Activated T-cell treated with anti-CD3 and anti-CD28 coated beads for 1 hour (primary cell): Measurements from ENCODE around the gene RPTOR.
"Not testable (repeated sequence)": the region's sequence is repeated elsewhere in the genome, so short reads cannot be mapped to it uniquely, and the experiment has no call there.

Source experiments
- DNase-seq: peaks from one replicate; pipeline ENCODE4 v3.0.0-alpha.2; 2020; ENCODE audit warnings: low read depth

The RPTOR gene

DNA sequence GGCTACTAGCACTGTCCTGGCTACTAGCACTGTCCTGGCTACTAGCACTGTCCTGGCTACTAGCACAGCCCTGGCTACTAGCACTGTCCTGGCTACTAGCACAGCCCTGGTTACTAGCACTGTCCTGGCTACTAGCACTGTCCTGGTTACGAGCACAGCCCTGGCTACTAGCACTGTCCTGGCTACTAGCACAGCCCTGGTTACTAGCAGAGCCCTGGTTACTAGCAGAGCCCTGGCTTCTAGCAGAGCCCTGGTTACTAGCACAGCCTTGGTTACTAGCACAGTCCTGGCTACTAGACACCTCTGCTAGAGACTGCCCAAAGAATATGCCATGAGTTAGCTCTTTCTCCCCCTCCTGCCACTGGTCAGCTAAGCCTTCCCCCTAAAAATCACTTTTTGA lies 200.1 kb downstream of the RPTOR start:
- not testable (repeated sequence) for DNase-seq

DNA sequence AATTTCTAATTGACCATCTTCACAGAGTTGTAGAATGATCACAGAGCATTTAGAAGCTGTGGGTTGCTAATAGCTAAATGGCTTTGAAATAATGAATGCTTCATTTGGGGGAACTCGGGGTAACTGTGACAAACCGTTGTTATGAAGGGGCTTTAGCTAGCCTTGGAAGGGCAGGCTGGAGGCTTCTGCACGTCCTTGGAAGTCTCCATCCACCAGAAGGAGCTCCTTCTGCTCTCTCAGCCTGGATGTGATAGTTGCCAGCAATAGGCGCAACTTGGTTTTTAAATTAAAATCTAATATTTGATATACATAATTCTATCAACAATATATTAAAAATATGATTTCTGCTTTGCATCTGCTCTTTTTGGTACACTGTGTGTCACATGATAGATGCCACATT lies 200.5 kb downstream of the RPTOR start:
- no peak for DNase-seq

DNA sequence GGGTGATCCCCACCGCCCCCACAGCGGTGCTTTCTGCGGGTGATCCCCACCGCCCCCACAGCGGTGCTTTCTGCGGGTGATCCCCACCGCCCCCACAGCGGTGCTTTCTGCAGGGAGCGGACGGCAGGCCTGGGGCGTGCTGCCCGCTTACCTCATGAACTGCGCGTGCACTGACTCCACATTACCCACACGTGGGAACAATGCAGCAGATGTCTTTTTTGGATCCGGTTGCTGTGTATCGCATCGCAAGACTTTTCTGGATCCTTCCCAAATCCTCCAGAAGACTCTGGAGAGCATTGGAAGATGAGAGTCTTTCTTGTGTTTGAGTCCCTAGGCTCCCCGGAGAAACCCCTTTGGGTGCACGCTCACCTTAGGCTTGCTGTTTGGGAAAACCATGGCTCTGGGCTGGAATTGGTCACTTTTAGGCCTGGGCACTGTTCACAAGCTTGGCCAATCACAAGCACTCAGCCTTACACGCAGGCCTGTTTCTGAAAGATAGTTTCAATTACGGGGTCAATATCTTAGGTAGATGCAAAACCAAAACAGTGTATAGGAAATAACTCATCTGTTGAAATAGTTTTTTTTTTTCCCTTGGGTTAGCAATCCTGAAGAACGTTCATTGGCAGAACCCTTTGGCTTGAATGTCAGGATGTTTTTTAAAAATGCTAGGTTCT lies 201.8 kb downstream of the RPTOR start:
- DNase-seq, result no peak

DNA sequence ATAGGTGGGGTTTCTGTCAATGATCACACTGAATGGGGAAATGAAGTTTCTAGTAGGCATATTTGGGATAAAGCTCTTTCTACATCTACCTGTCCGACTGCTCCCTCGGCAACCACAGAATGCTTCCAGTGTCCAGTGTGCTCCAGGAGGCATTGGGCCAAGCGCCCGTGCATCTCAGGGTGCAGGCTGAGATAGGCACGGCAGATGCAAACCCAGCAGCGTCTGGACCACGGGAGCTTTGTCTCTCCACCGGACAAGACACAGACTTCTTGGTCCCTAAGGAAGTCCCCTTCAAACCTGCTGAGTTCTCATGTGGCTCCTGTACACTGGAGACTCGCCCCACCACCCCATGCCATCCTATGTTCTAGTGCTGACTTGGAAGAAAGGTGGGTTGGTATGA lies 202.8 kb downstream of the RPTOR start:
- DNase-seq, result no peak

DNA sequence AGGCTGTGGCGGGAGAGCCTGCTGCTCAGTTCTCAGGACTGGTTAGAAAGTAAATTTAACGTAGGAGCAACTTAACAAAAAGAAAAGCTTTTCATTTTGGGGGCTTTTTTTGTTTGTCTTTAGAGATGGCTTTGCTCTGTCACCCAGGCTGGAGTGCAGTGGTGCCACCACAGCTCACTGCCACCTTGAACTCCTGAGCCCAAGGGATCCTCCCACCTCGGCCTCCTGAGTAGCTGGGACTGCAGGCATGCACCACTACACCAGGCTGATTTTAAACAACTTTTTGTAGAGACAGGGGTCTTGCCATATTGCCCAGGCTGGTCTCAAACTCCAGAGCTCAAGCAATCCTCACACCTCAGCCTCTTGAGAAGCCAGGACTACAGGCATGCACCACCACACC lies 205.0 kb downstream of the RPTOR start:
- no peak for DNase-seq

DNA sequence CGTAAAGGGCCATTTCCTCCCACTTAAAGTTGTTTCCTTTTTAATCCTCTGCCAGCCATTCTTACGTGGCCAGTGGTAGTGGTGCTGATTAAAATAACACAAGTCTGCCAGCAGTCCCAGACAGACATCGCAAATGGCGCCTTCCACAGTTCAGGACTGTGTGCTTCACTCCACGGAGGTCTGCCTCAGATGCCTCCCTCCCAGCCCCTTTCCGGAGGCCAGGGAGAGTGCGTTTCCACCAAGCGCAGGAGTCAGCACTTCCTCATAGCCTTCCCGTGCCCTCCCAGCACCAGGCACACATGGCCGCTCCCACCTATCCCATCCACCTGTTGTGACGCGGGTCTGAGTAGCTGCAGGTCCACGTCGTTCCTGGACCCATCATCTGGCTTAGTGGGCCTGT lies 205.6 kb downstream of the RPTOR start:
- no peak for DNase-seq

DNA sequence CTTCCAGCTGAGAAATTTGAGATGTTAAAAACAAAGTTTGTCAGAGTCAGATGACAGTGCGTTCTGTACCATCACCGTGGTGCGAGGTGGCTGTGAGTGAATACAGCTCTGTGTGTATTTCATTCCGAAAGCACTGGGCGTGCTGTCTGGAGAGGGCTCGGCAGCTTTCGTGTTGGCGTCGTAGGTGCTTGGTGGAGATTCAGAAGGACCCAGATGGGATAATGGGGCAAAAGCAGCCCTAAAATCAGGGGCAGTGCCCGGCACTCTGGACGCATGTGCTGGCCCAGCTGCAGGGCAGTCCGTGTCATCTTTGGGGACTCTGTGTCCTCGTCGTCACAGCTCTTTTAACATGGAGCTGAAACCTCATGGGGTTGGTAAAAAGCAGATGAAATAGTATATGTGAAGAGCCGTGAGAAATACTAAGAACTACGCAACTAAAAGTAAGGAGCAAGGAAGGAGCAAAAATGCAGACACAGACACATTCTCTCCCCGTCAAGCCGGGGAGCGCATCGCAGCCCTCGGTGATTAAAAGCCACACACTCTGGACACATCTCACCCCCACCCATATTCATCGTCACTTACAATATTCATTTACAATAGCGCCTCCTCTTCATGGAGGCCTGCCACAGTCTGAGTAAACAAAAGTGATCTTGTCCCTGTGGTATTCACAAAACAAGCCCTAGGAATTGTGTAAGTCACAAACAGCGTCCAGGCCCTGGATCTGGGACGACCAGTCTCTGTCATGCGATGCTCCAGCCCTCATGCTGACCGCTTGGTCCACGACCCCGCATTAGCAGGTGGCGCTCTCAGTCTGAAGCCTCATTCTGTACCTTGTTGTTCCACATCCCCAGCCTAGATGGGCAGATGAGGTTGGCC lies 206.7 kb downstream of the RPTOR start:
- no peak for DNase-seq

DNA sequence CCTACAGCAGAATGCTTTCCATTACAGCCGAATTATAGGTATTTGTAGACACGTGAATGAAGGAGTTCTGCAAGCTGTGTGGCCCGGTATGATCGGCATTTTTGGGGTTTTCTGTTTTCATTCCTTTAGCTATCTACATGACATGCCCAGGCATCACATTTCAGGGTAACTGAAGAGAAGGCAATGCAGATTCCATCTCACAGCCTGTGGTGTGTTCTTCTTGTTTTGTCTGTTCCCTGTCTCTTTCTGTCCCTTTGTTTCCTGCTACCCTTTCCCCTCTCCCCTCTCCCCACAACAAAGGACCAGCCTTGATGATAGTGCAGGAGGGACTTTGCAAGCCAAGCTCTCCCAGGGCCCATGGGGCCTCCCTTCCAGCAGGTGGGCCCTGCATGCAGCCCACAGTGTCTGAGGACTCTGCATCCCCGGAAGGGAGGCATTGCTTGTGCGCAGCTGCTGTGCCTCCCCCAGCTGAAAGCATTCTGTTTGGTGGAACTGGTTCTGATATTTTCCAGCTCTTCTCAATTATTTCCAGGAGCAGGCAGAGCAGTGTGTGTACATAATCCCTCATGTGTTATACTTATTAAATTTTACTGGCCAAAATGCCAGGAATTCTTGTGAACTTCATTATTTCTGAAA lies 207.4 kb downstream of the RPTOR start:
- DNase-seq, result no peak

DNA sequence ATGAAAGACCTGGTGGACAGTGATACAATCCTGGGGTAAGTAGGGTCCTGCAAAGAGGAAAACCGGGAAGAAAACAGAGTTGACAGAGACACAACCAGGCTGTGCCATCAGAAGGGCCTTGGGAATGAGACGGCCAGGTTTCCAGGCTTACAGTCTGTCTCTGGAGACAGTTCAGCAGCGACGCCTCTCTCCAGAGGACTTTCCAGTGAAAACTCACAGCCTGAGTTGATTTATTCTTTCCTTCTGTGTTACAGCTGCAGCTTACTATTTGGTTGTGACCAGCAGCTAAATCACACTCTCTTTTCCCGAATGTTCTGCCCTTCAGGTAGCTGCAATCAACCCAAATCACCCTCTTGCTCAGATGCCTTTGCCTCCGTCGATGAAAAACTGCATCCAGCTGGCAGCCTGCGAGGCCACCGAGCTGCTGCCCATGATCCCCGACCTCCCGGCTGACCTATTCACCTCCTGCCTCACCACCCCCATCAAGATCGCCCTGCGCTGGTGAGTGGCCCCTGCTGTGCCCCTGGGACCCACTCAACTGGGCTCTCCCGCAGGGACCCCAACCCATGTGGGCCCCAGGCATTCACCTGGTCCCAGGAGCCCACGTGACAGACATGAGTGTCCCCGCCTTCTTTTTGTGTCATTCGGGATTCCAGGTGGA lies 209.2 kb downstream of the RPTOR start:
- DNase-seq, result no peak

DNA sequence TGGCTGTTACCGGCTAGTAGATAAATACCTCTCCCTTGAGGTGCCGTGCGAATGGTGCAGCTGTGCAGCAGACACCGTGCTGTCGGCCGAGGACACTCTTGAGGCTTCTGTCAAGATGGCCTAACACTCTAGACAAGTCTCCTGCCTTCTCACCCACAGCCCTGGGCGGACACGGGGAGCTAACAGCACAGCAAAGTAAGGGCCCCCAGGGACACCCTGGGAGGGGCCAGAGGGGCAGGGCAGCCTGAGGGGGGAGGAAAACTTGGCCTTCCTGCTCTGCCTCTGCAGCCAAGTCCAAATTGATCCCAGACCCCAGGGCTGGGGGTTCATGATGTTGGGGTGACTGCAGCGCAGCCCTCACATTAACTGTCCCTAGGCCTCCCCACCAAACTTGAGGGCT lies 210.2 kb downstream of the RPTOR start:
- no peak for DNase-seq

DNA sequence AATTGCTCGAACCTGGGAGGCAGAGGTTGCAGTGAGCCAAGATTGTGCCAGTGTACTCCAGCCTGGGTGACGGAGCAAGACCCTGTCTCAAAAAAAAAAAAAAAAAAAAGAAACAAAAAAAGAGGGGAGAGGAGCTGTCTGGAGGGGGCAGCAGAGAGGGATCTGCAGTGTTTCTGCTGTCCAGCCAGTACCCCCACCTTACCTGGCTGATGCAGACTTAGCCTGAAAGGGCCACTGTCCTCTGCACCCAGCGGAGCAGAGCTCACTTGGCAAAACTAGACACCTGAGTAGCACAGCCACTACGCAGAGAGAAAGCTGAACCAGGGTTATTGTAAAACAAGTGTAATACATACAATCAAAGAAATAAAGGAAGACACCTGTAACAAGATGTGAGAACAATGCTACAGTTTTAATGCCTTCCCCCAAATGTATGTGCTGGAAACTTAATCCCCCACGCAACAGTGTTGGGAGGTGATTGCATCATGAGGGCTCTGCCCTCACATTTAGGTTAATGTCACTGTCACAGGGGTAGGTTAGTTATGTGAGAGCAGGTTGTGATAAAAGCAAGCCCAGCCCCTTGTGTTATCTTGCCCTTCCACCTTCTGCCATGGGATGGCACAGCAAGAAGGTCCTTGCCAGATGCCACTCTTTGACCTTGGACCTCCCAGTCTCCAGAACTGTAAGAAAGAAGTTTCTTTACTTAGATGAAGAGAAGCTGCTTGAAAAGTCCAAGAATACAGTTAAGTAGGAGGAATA lies 211.2 kb downstream of the RPTOR start:
- no peak for DNase-seq

DNA sequence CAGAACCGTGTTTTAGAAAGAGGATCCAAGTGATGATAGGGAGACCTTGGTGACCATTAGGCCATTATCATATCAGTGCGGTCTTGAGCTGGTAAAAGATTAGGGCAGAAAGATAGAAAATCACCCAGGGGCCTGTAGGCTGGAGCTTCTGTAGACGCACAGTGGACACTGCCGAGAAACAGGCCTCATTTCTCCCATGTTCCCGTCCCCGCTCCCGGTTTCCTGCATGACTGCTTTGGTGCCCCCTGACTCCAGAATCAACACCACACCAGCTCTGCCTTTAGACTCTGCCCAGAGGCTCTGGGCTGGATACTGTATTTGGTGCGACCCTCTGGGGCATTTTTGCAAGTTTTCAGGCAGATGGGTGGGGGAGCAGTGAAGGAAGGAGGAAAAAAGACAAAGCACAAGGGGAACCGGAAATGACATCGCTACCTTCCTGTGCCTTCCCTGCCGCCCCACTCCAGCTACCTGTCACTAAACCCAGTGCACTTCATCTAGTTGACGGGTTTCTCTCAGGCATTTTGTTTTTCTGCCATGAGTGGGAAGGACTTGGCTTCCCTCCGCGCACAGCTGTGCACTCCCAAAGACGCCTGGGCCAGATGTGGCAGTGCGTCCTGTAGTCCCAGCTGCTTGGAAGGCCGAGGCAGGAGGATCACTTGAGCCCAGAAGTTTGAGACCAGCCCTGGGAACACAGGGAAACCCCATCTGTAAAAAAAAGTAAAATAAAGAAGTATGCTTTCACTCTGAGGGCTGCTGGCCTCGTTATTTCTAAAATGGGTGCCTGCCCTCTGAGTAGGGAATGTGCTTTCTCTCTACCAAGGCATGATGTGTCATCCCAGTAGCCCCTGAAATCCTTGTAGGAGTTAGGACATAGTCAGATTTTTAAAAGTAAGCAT lies 214.1 kb downstream of the RPTOR start:
- no peak for DNase-seq

DNA sequence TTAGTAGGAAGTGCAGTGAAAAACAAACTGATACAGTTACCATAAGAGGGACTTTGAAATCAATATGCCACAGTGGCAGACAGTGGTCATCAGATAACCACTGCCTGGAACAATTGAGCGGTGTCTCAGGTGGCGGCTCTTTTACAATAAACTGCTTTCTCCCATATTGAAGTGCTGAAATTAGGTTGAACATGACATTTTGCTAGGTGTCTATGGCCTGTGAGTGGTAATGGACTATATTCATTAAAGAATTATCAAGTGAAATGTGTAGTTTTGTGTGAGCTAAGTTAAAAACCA lies 214.7 kb downstream of the RPTOR start:
- DNase-seq, result no peak

DNA sequence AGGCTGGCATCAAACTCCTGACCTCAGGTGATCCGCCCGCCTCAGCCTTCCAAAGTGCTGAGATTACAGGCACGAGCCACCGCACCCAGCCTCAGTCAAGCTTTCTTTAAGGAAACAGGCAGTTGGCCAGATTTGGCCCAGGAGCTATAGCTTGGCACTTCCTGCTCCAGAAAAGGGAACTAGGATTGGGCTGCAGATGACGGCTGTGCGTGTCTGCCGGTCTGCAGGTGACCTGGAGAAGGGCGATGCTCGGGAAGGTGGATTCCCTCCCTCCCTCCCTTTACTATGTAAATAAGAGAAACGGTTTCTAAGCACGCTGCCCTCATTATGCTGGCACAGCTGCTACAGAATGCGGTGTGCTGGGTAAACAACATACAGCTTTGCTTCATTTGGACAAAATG lies 215.9 kb downstream of the RPTOR start:
- no peak for DNase-seq

DNA sequence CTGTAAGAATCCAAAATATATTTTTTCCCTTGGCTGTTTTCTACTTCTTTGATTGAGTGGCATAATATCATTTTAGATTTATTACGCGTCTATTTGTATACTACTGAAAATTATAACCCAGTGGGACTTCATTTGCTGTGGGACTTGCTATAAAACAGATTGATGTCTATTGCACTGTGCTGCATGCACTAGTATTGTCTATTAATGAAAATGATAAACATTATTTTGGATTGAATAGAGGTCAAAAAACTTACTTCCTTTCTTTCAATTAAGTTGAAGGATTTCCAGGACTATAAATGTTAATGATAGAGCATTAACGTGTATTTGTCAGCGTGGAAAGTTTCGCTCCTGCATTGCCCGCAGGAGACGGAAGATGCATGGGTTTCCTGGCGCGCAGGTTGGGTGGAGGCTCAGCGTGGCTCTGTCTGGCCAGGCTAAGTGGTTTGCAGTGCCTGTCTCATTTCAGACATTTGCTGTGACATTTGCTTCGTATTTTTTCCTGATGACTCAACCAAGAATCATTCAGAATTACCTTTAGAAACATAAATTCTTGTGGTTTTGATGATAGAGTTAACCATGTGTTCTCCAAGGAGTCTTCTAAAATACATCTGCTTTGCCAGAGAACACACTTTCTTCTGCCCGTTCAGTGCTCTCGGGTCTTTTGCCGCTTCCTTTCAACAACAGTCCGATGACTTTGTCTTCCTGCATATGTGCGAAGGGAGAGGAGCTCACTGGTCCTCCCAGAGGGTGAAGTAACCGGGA lies 216.7 kb downstream of the RPTOR start:
- peak; percentile 59 for DNase-seq

DNA sequence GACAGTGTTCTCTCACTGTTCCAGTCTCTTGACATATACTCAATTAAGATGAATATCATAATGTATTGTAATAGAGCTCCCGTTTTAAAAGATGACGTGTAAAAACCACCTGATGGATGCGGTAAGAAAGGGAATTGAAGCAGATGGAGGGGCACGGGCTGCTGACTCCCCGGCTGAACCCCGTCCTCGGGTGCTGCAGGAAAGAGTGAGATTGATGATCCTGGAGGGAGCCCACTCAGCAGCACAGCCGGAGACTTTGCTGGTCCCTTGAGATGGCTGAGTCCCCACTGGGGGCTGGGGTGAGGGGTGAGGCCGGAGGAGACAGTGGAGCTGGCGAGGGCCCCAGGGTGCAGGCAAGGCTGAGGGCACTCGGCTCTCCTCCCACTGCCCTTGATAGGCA lies 217.4 kb downstream of the RPTOR start:
- DNase-seq, result no peak

DNA sequence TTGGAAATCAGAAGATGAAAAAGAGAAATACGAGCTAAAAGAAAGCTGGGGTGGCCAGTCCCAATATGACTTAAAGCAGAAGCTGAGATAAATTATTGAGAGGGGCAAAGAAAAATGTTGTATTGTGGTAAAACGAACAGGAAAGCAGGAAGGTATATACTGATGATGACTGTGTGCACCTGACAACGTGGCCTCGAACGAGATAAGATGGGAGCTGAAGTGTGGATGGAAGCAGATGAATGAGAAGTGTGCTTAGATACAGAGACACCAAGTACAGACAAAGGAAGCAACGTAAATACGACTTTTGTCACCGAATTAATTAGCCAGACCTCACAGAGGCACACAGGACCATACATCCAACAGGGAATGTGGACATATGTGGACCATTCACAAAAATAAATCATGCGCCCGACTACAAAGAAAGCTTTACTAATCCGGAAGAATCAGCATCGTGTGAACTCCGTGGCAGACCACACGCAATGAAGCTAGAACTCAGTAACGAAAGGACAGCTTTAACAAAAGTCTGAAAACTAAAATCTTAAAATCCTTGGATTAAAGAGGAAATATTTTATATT lies 218.7 kb downstream of the RPTOR start:
- DNase-seq, result no peak

DNA sequence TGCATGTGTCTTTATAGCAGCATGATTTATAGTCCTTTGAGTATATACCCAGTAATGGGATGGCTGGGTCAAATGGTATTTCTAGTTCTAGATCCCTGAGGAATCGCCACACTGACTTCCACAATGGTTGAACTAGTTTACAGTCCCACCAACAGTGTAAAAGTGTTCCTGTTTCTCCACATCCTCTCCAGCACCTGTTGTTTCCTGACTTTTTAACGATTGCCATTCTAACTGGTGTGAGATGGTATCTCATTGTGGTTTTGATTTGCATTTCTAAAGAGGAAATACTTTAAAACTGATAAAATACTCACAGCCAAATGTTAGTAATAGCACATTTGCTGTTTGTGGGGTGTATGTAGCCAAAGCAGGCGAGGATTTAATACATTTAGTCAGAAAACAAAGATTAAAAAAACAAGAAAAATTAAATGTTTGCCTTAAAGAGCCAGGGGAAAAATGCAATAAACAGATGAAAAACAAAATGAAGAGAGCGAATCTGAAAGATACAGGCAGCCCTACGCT lies 220.0 kb downstream of the RPTOR start:
- DNase-seq, result not testable (repeated sequence)

DNA sequence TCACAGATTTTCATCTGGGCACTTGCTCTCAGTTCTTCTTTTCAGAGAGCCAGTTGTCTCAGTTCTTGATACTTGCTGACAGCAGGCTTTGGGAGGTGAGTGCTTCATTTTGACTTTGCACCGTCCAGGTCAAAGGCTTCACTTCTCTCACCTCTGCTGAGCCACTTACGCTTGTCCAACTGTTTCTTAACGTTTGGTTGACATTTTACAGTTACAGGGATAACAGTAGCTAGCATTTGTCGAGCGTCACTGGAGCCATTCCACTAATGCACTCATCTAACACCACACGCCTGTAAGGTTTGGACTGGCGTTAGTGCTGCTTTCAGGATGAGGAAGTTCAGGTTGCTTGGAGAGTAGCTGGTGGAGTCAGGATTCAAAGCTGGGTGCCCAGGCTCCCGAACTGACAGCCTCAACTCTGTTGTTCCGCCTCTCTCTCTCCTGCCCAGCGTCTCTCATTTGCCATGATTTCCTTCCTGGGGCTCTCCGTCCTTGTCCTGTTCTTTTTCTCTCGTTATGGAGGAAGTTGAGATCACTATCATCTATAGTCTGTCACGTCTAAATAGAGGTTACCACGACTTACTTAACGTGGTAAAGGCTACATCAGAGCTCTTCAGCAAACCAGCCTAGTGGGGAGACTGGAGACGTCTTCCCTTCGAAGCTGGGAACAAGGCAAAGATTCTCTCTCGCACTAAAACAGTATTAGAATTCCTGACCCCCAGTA lies 220.8 kb downstream of the RPTOR start:
- DNase-seq, result no peak
